Tibial artery (tissue), 4 donors: ENCODE measurements around the gene IGSF21.

Experiments used
- DNase-seq, 2 donors: peaks; one replicate each; pipeline ENCODE4 v3.0.0-alpha.2; 2019
- H3K27ac ChIP-seq, 2 donors: fragments of 200-600 bp; sonication (generic) in 1 of 2; 1 replicate in 1 of 2; 2 replicates in 1 of 2; pipeline ENCODE4 v1.5.1; 2018 to 2019; ENCODE audit warnings: mild to moderate bottlenecking in 1 of 2
- H3K27me3 ChIP-seq, 2 donors: fragments of 200-600 bp; sonication (generic) in 1 of 2; one replicate each; pipeline versions ENCODE4 v1.5.1 to v1.6.0; 2016 to 2019
- H3K36me3 ChIP-seq, 3 donors: fragments of 200-600 bp; sonication (generic) in 2 of 3; one replicate each; pipeline ENCODE4 v1.5.1; 2016 to 2019; ENCODE audit warnings: mild to moderate bottlenecking in 2 of 3
- H3K4me1 ChIP-seq, 4 donors: fragments of 200-600 bp; sonication (generic) in 2 of 4; 1 replicate in 3 of 4; 2 replicates in 1 of 4; pipeline ENCODE4 v1.5.1; 2016 to 2019
- H3K4me3 ChIP-seq, 2 donors: fragments of 200-600 bp; sonication (generic) in 1 of 2; 1 replicate in 1 of 2; 2 replicates in 1 of 2; pipeline ENCODE4 v1.5.1; 2018 to 2019; ENCODE audit warnings: mild to moderate bottlenecking in 2 of 2
- H3K9me3 ChIP-seq, 3 donors: fragments of 200-600 bp; sonication (generic) in 1 of 3; one replicate each; pipeline ENCODE4 v1.5.1; 2016 to 2019
- intact Hi-C: fragments of 100-400 bp; cut with DNase I; formaldehyde crosslinking; loops from one replicate; pipeline ENCODE4 v1.15.0; 2023; ENCODE audit warnings: low total_unique reads
- TF ChIP-seq, protein P1 (sequence below), 2 experiments: fragments of 200-600 bp in 1 of 2; fragments of 450-650 bp in 1 of 2; IDR thresholded peaks; one replicate each; pipeline ENCODE4 v1.5.1; 2017 to 2019; ENCODE audit warnings: antibody characterized with exemption in 2 of 2, mild to moderate bottlenecking in 1 of 2, moderate library complexity in 1 of 2

The IGSF21 gene

GRCh38 chr1:18384059-18384458 lies 276.5 kb downstream of the IGSF21 start:
- Histone ChIP-seq H3K27ac (no peak overlapping the region), H3K4me3 (no peak overlapping the region), H3K36me3 (no peaks in the 10 kb centered on the region), H3K9me3 (peaks cover 0 to 11% (median 6%) of the 10 kb centered on the region in 3 donors), H3K27me3 (peaks cover 0 to 39% of the 10 kb centered on the region in 2 donors), H3K4me1 (no peaks in the 10 kb centered on the region)
- intact Hi-C loops, result no loop called here
- TF ChIP-seq, protein P1, sequence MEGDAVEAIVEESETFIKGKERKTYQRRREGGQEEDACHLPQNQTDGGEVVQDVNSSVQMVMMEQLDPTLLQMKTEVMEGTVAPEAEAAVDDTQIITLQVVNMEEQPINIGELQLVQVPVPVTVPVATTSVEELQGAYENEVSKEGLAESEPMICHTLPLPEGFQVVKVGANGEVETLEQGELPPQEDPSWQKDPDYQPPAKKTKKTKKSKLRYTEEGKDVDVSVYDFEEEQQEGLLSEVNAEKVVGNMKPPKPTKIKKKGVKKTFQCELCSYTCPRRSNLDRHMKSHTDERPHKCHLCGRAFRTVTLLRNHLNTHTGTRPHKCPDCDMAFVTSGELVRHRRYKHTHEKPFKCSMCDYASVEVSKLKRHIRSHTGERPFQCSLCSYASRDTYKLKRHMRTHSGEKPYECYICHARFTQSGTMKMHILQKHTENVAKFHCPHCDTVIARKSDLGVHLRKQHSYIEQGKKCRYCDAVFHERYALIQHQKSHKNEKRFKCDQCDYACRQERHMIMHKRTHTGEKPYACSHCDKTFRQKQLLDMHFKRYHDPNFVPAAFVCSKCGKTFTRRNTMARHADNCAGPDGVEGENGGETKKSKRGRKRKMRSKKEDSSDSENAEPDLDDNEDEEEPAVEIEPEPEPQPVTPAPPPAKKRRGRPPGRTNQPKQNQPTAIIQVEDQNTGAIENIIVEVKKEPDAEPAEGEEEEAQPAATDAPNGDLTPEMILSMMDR (IDR thresholded peaks at IDR 0.05), result no peak
- no peak for DNase-seq

DNA sequence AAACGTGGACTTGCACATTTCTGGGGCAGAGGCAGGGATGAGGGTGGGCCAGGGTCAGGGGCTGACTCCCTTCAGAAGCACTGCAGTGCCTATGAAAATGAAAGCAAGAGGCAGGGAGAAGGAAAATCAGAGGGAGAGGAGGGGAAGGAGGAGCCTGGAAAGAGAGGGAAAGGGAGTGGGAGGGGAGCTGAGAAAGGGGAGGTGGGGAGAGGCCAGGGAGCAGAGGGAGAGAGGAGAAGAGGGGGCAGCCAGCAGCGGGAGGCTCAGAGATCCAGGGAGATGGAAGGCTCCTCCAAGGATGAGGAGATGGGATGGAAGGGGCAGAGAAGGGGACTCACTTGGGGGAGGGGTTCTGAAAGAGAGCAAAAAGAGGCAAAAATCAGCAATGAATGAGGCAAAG lies 276.9 kb downstream of the IGSF21 start:
- H3K9me3 ChIP-seq, result peaks cover 0 to 7% (median 2%) of the 10 kb centered on the region in 3 donors
- TF ChIP-seq, protein P1 (IDR thresholded peaks at IDR 0.05), result no peak
- no peaks in the 10 kb centered on the region for H3K4me1 ChIP-seq
- H3K4me3 ChIP-seq, result no peak overlapping the region
- H3K27me3 ChIP-seq, result peaks cover 0 to 39% of the 10 kb centered on the region in 2 donors
- intact Hi-C loops, result no loop called here
- no peak overlapping the region for H3K27ac ChIP-seq
- no peak for DNase-seq
- no peaks in the 10 kb centered on the region for H3K36me3 ChIP-seq

DNA sequence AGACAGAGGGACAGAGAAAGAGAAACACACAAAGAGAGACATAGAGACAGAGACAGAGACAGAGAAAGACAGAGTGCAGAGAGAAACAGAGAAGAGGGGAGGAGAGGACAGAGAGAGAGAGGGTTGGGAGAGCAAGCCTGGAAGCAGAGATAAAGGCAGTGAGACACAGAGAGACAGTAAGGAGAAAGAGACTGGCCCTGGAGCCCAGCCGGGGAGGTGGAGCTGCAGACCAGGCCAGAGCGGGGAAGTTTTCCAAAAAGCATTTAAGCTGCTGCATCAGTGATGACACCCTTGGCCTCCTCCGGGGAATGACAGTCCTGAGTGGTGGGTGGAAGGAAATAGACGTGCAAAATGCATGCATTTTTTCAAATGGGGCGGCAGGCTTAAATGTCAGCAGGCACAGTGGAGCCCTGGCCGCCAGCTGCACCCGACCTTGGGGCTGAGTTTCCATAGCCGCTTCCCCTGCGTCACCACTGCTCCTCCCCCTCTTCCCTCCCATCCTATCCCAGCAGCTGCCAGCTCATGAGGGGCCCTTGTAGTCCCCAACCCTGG lies 277.7 kb downstream of the IGSF21 start:
- H3K27ac ChIP-seq, result no peak overlapping the region
- intact Hi-C loops, result no loop called here
- H3K4me1 ChIP-seq, result no peaks in the 10 kb centered on the region
- no peaks in the 10 kb centered on the region for H3K9me3 ChIP-seq
- no peaks in the 10 kb centered on the region for H3K36me3 ChIP-seq
- TF ChIP-seq, protein P1 (IDR thresholded peaks at IDR 0.05), result no peak
- no peak overlapping the region for H3K4me3 ChIP-seq
- H3K27me3 ChIP-seq, result peaks cover 0 to 45% of the 10 kb centered on the region in 2 donors
- no peak for DNase-seq

DNA sequence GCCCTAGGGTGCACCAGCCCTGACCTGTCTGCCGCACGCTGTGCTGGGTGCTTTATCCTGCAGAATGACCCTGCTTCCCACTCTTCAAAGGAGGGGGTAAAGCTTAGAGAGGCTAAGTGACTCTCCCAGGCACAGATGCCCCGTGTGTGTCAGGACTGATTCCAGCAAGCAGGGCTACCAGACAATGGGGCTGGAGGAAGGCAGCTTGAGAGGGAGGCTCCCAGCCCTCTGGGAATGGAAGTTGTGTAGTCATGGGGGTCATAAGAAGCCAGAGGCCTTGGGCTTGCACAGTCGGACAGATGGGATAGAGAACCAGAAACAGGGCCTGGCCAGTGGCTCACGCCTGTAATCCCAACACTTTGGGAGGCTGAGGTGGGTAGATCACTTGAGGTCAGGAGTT lies 279.0 kb downstream of the IGSF21 start:
- Histone ChIP-seq H3K27ac (no peak overlapping the region), H3K4me1 (no peaks in the 10 kb centered on the region), H3K9me3 (no peaks in the 10 kb centered on the region), H3K27me3 (peaks cover 0 to 51% of the 10 kb centered on the region in 2 donors), H3K4me3 (no peak overlapping the region), H3K36me3 (no peaks in the 10 kb centered on the region)
- TF ChIP-seq, protein P1 (IDR thresholded peaks at IDR 0.05), result no peak
- DNase-seq, result no peak
- intact Hi-C loops, result no loop called here

DNA sequence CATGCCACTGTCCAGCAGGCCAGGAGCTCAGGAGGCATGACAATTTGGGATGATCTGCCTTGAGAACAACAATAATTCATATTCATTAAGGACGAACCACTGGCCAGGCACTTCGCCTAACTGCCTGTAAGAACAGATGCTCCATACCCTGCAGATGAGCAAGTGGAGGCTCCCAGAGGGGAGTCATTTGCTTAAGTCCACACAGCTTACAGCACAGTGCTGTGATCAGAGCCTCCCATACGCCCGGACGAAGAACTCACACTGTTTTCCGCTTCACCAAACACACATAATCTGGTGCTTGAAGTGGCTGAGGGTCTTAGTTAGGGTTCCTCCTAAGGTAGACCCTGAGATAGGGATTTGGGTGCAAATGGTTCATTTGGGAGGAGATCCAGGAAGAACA lies 279.7 kb downstream of the IGSF21 start:
- no peaks in the 10 kb centered on the region for H3K36me3 ChIP-seq
- no peaks in the 10 kb centered on the region for H3K4me1 ChIP-seq
- no peak overlapping the region for H3K4me3 ChIP-seq
- intact Hi-C loops, result no loop called here
- no peak for DNase-seq
- H3K27me3 ChIP-seq, result peaks cover 0 to 51% of the 10 kb centered on the region in 2 donors
- no peak overlapping the region for H3K27ac ChIP-seq
- TF ChIP-seq, protein P1 (IDR thresholded peaks at IDR 0.05), result no peak
- no peaks in the 10 kb centered on the region for H3K9me3 ChIP-seq

DNA sequence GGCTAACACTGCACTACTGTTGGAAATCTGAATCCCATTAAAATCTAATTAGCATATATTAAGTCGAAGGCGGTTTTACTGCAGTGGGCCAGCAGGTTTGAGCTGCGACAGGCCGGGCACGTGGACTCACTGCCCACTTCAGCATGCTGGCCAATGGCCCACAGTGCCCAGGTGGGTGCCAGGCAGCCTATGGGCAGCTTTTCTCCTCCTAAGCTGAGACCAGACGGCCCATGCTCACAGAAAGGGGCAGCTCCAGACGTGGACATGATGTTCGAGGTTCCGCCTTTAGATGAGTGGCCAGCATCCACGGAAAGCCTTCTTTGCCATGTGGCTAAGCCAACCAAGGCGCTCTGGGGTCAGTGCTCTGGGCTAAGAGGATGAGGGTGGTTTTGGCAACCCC lies 283.4 kb downstream of the IGSF21 start:
- no peak overlapping the region for H3K27ac ChIP-seq
- H3K4me1 ChIP-seq, result no peaks in the 10 kb centered on the region
- TF ChIP-seq, protein P1 (IDR thresholded peaks at IDR 0.05), result no peak
- no peaks in the 10 kb centered on the region for H3K36me3 ChIP-seq
- H3K4me3 ChIP-seq, result no peak overlapping the region
- H3K9me3 ChIP-seq, result no peaks in the 10 kb centered on the region
- H3K27me3 ChIP-seq, result peaks cover 0 to 45% of the 10 kb centered on the region in 2 donors
- no peak for DNase-seq
- intact Hi-C loops, result no loop called here
